NB4 (cell line): ENCODE measurements around the gene CHAMP1.

Source experiments
- DNase-seq: peaks from one replicate; pipeline ENCODE4 v3.0.0; 2010; ENCODE audit warnings: low read depth
- H3K4me3 ChIP-seq: one replicate; pipeline ENCODE4 v1.5.1; 2011; ENCODE audit warnings: mild to moderate bottlenecking, low read depth, low read length, moderate library complexity
- CTCF ChIP-seq: IDR thresholded peaks from one replicate; pipeline ENCODE4 v1.5.1; 2012; ENCODE audit warnings: low read depth, low read length
- MYC ChIP-seq: IDR thresholded peaks from 2 replicates; pipeline ENCODE4 v1.6.1; 2011; ENCODE audit warnings: low read depth, low read length
- POLR2A ChIP-seq: IDR thresholded peaks from 2 replicates; pipeline ENCODE4 v1.6.1; 2011; ENCODE audit warnings: mild to moderate bottlenecking; ENCODE audit not compliant: insufficient read length; ENCODE audit errors: extremely low read depth
- TF ChIP-seq, protein P1 (sequence below): IDR thresholded peaks from 2 replicates; pipeline ENCODE4 v1.6.1; 2011; ENCODE audit warnings: low read depth, low read length

CHAMP1 gene

DNA sequence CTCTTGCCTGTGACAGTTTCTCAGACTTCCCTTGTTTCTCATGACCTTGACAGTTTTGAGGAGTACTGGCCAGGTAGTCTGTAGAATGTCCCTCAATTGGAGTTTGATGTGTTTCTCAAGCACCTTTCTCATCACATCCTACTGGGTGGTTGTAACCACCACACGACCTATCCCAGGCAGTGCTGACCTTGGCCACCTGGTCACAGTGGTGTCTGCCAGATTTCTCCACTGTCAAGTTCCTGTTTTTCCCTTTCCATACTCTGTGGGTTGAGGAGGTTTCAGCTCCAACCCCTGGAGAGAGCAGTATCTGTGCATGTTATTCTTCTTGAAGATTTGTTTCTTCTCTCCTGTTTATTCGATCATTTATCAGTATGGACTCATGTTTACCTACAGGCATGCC, 41.3 kb upstream of the CHAMP1 start:
- DNase-seq, result peak; percentile 14
- H3K4me3 ChIP-seq, result no peak overlapping the region
- TF ChIP-seq MYC (no peak), POLR2A (no peak), CTCF (no peak)
- TF ChIP-seq, protein P1, sequence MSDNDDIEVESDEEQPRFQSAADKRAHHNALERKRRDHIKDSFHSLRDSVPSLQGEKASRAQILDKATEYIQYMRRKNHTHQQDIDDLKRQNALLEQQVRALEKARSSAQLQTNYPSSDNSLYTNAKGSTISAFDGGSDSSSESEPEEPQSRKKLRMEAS, result no peak

- TF ChIP-seq MYC (no peak), CTCF (no peak), POLR2A (no peak)
- TF ChIP-seq, protein P1, result no peak
- no peak overlapping the region for H3K4me3 ChIP-seq
- no peak for DNase-seq
These were observed 39.0 kb upstream of the CHAMP1 start for GRCh38 chr13:114275304-114275703.

GRCh38 chr13:114279146-114279545, 35.2 kb upstream of the CHAMP1 start:
- H3K4me3 ChIP-seq, result no peak overlapping the region
- TF ChIP-seq, protein P1, result no peak
- TF ChIP-seq CTCF, result no peak
- no peak for TF ChIP-seq POLR2A
- TF ChIP-seq MYC, result no peak
- DNase-seq, result no peak

DNA sequence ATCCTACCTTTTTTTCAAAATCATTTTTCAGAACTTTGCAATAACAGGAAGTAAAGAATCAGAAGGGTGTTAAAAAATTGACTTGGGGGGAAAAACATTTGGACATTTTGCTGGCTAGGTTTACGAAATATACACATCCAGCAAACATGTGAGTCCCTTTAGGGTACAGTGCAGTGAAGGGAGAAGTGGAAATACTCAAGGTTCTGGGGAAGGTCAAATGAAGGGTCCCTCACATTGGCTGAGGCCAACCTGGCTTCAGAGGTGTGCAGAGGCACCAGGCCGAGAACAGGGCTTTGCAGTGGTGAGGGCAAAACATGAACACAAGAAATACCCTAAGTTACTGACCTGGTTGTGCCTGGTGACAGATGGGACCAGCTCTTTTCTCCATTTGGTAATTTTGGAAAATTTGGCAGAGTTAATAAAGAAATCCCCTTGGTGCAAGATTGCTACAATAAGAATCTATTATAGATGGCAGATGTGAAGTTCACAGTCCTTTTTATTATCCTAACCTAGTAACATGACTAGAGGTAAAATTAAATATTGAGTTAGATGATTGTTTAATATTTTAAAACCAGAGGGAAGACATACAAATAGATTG, 34.4 kb upstream of the CHAMP1 start:
- no peak for TF ChIP-seq MYC
- TF ChIP-seq, protein P1, result no peak
- peak; percentile 50 for DNase-seq
- peak overlapping the region; percentile 65 for H3K4me3 ChIP-seq

DNA sequence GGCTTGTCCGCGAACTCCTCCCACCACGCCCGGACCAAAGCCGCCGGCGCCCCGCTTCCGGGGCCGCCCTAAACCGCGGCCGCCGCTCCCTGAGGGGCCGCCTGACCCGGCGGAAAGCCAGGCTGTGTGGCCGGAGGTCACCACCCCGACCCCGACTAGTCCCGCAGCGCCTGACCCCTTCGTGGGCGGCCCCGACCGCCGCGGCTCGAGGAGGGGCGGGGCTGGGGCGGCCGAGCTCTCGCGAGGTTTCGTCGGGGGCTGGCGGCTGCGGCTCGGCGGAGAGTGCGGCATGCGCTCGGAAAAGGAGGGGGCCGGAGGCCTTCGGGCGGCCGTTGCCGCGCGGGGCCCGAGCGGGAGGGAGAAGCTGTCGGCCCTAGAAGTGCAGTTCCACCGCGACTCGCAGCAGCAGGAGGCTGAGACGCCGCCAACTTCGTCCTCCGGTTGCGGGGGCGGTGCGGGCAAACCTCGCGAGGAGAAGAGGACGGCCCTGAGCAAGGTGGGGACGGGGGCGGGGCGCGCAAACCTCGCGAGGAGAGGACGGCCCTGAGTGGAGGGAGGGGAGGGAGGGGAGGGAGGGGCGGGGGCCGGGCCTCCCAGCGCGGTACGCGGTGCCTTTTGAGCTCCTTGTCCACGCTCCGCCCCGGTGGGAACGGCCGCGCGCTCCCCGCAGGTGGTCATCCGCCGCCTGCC, 32.8 kb upstream of the CHAMP1 start, which contains the start of gene UPF3A:
TSS of gene UPF3A (plus strand) at position 251 of the 690 bp plus-strand sequence. CDS start at position 290, 39 bp downstream.
- DNase-seq, result peak; percentile 96
- peak; percentile 66 for TF ChIP-seq POLR2A
- peak; percentile 6 for TF ChIP-seq MYC
- TF ChIP-seq, protein P1, result no peak; the same call in none of the 2 replicates
- no peak for TF ChIP-seq CTCF
- H3K4me3 ChIP-seq, result peak within 1 kb of the TSS; percentile 79

DNA sequence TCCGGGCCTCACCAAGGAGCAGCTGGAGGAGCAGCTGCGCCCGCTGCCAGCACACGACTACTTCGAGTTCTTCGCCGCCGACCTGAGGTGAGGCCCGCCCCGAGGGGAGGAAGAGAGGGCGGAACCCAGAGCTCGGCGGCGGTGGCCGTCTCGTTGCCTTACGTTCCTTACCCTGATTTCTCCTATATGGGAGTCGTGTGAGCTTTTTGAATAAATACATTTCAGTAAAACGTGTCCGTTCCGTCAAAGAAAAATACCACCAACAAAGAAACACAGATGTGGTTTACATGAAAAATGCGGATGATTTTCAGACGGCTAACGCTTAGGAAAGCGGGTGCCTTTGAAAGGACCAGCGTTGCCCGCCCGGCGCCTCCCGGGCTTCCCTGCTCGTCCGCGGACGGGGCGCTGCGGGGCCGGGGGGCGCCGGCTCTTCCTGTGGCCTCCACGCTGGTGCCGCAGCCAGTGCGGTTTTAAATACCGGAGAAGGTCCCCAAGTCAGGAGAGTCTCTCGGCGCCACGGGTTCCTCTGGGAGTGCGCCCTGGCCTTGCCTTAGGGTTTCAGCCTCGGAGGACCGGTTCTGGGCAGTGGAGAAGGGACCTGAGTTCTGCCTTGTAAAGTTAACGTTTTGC, 32.1 kb upstream of the CHAMP1 start:
- H3K4me3 ChIP-seq, result peak overlapping the region; percentile 79
- peak; percentile 90 for DNase-seq
- TF ChIP-seq MYC, result 0 out of 2 replicates have a peak, but pooled peaks have one; percentile 6
- peak; percentile 8 for TF ChIP-seq POLR2A
- TF ChIP-seq, protein P1, result no peak
- TF ChIP-seq CTCF, result no peak
